CD14-positive monocyte (primary cell): ENCODE data around the gene DYNLT3. TPM values are rescaled to one million over a fixed set of nuclear protein-coding genes. Genes with fewer than 3 reads are reported as not detected.

ENCODE experiments used
- DNase-seq, 3 donors: peaks; one replicate each; pipeline ENCODE4 v3.0.0-alpha.2; 2011 to 2022
- H2AFZ ChIP-seq: 2 replicates; pipeline ENCODE4 v1.6.0; 2012; ENCODE audit warnings: mild to moderate bottlenecking, low read depth, low read length, inconsistent platforms; ENCODE audit not compliant: insufficient read depth, poor library complexity, severe bottlenecking
- H3K27ac ChIP-seq, 2 donors: 1 replicate in 1 of 2; 2 replicates in 1 of 2; pipeline ENCODE4 v1.5.1; 2012 to 2013; ENCODE audit warnings: low read length in 2 of 2, control low read depth in 1 of 2, inconsistent platforms in 1 of 2, low read depth in 1 of 2, mild to moderate bottlenecking in 1 of 2
- H3K27me3 ChIP-seq, 2 donors: one replicate each; pipeline versions ENCODE4 v1.6.0 to v1.6.1; 2011 to 2013; ENCODE audit warnings: low read length in 2 of 2; ENCODE audit not compliant: control insufficient read depth in 2 of 2, insufficient read depth in 2 of 2
- H3K36me3 ChIP-seq, 2 donors: replicated peaks in 1 of 2; 1 replicate in 1 of 2; 2 replicates in 1 of 2; pipeline versions ENCODE4 v1.5.1 to v1.6.1; 2012 to 2013; ENCODE audit warnings: low read length in 2 of 2, control low read depth in 1 of 2, inconsistent platforms in 1 of 2, mild to moderate bottlenecking in 1 of 2; ENCODE audit not compliant: insufficient read depth in 2 of 2, control insufficient read depth in 1 of 2
- H3K4me1 ChIP-seq, 2 donors: 1 replicate in 1 of 2; 2 replicates in 1 of 2; pipeline versions ENCODE4 v1.5.1 to v1.6.1; 2012 to 2013; ENCODE audit warnings: low read length in 2 of 2, control low read depth in 1 of 2, inconsistent platforms in 1 of 2, mild to moderate bottlenecking in 1 of 2, moderate library complexity in 1 of 2; ENCODE audit not compliant: insufficient read depth in 2 of 2, control insufficient read depth in 1 of 2
- H3K4me2 ChIP-seq: replicated peaks from 2 replicates; pipeline ENCODE3; 2012; ENCODE audit warnings: low read length, moderate library complexity, mild to moderate bottlenecking; ENCODE audit not compliant: poor library complexity, severe bottlenecking; ENCODE audit errors: extremely low read depth
- H3K4me3 ChIP-seq, 3 experiments: fragments of 200-600 bp in 1 of 3; sonication (generic) in 1 of 3; replicated peaks in 1 of 3; 1 replicate in 2 of 3; 2 replicates in 1 of 3; pipeline ENCODE4 v1.5.1; 2011 to 2013; ENCODE audit warnings: low read length in 3 of 3, mild to moderate bottlenecking in 3 of 3, control low read depth in 2 of 3, low read depth in 2 of 3, inconsistent platforms in 1 of 3, moderate library complexity in 1 of 3
- H3K79me2 ChIP-seq: 2 replicates; pipeline ENCODE4 v1.6.0; 2012; ENCODE audit warnings: mild to moderate bottlenecking, control low read depth, inconsistent platforms, low read length, moderate library complexity; ENCODE audit not compliant: insufficient read depth
- H3K9ac ChIP-seq: 2 replicates; pipeline ENCODE4 v1.6.0; 2017; ENCODE audit warnings: low read length, mild to moderate bottlenecking; ENCODE audit not compliant: insufficient read depth, poor library complexity, severe bottlenecking
- H3K9me3 ChIP-seq, 2 donors: replicated peaks in 1 of 2; 1 replicate in 1 of 2; 2 replicates in 1 of 2; pipeline versions ENCODE4 v1.5.1 to v1.6.1; 2012 to 2013; ENCODE audit warnings: low read length in 2 of 2, control low read depth in 1 of 2; ENCODE audit not compliant: control insufficient read depth in 1 of 2, insufficient read depth in 1 of 2
- H4K20me1 ChIP-seq: 2 replicates; pipeline ENCODE4 v1.6.0; 2012; ENCODE audit warnings: mild to moderate bottlenecking, low read length, control low read depth, moderate library complexity; ENCODE audit not compliant: insufficient read depth
- H3K27ac Mint-ChIP-seq, 7 donors: one replicate each; pipeline ENCODE4 v1.8.0; 2020; ENCODE audit warnings: mild to moderate bottlenecking in 7 of 7, mixed read lengths in 7 of 7, moderate library complexity in 6 of 7, inconsistent platforms in 2 of 7
- H3K27me3 Mint-ChIP-seq, 3 donors: one replicate each; pipeline ENCODE4 v1.8.0; 2021 to 2022; ENCODE audit warnings: low read depth in 3 of 3, mild to moderate bottlenecking in 3 of 3, mixed read lengths in 3 of 3, moderate library complexity in 3 of 3, inconsistent platforms in 1 of 3
- H3K36me3 Mint-ChIP-seq, 2 donors: one replicate each; pipeline ENCODE4 v1.8.0; 2020; ENCODE audit warnings: mixed read lengths in 2 of 2, inconsistent platforms in 1 of 2, mild to moderate bottlenecking in 1 of 2
- H3K4me1 Mint-ChIP-seq: one replicate; pipeline ENCODE4 v1.8.0; 2020; ENCODE audit warnings: mild to moderate bottlenecking, mixed read lengths
- H3K4me3 Mint-ChIP-seq, 2 donors: one replicate each; pipeline ENCODE4 v1.8.0; 2020; ENCODE audit warnings: mild to moderate bottlenecking in 2 of 2, mixed read lengths in 2 of 2, moderate library complexity in 1 of 2
- H3K9me3 Mint-ChIP-seq, 7 donors: one replicate each; pipeline ENCODE4 v1.8.0; 2020 to 2022; ENCODE audit warnings: mixed read lengths in 7 of 7, mild to moderate bottlenecking in 6 of 7, moderate library complexity in 6 of 7, inconsistent platforms in 2 of 7
- CTCF ChIP-seq: fragments of 200-600 bp; IDR thresholded peaks from one replicate; pipeline ENCODE4 v1.8.0; 2022; ENCODE audit warnings: antibody characterized with exemption, mild to moderate bottlenecking
- WGBS: methylation state at CpG from one replicate; pipeline ENCODE4 v1.1.5; 2013; ENCODE audit warnings: missing lambda C conversion rate; ENCODE audit not compliant: insufficient coverage; 5-methylcytosine and 5-hydroxymethylcytosine counted together
- intact Hi-C, 2 donors: fragments of 100-400 bp; cut with micrococcal nuclease; formaldehyde crosslinking; loops; one replicate each; pipeline versions ENCODE4 v1.15.0 to v1.15.1; 2023
- polyA plus RNA-seq, 3 donors: library from polyadenylated mRNA; depleted of rRNA in 1 of 3; unstranded in 2 of 3; stranded (reverse) in 1 of 3; fragments of 300-500 nt in 2 of 3; fragments of >200 nt in 1 of 3; fragmentation: Illumina TruSeq in 2 of 3; gene quantifications; 1 replicate in 2 of 3; 2 replicates in 1 of 3; pipeline ENCODE4 v1.2.3, GENCODE V29; 2012 to 2021

The DYNLT3 gene
- polyA plus RNA-seq, 3 donors, result 9.4 to 21.9 (median 15.2) TPM

- TF ChIP-seq CTCF, result no peak
- WGBS, result no CpG with 5 or more reads among the region's 3 CpGs
- no peak overlapping the region for H3K27ac Mint-ChIP-seq
Measured at GRCh38 chrX:37863728-37864127, 16.4 kb upstream of the DYNLT3 start.

GRCh38 chrX:37862851-37863250 is 15.5 kb upstream of the DYNLT3 start:
- Histone ChIP-seq H3K79me2 (no peaks in the 10 kb centered on the region), H3K27ac (no peak overlapping the region), H3K9ac (no peak overlapping the region), H3K4me3 (no peak overlapping the region), H3K36me3 (no peaks in the 10 kb centered on the region), H3K4me2 (no peak overlapping the region), H2AFZ (no peak overlapping the region), H3K4me1 (no peaks in the 10 kb centered on the region), H3K9me3 (peaks cover 0 to 4% of the 10 kb centered on the region in 2 donors), H4K20me1 (no peaks in the 10 kb centered on the region), H3K27me3 (peaks cover 0 to 3% of the 10 kb centered on the region in 2 donors)
- Mint-ChIP-seq H3K36me3 (no peaks in the 10 kb centered on the region), H3K4me1 (no peaks in the 10 kb centered on the region), H3K4me3 (no peak overlapping the region), H3K27me3 (peaks cover 2 to 14% (median 8%) of the 10 kb centered on the region in 3 donors), H3K27ac (no peak overlapping the region), H3K9me3 (peaks cover 0 to 6% (median 3%) of the 10 kb centered on the region in 7 donors)
- TF ChIP-seq CTCF, result no peak
- intact Hi-C loops, result no loop called here
- no peak for DNase-seq

More at GRCh38 chrX:37863728-37864127, 16.4 kb upstream of the DYNLT3 start:
- Mint-ChIP-seq H3K27me3 (peaks cover 2 to 14% (median 8%) of the 10 kb centered on the region in 3 donors), H3K36me3 (no peaks in the 10 kb centered on the region), H3K4me3 (no peak overlapping the region), H3K9me3 (peaks cover 2 to 6% (median 4%) of the 10 kb centered on the region in 7 donors), H3K4me1 (no peaks in the 10 kb centered on the region)
- Histone ChIP-seq H4K20me1 (no peaks in the 10 kb centered on the region), H3K27me3 (peaks cover 0 to 3% of the 10 kb centered on the region in 2 donors), H3K4me1 (no peaks in the 10 kb centered on the region), H3K9ac (no peak overlapping the region), H3K36me3 (no peaks in the 10 kb centered on the region), H3K27ac (no peak overlapping the region), H3K4me2 (no peak overlapping the region), H3K4me3 (no peak overlapping the region), H2AFZ (no peak overlapping the region), H3K79me2 (no peaks in the 10 kb centered on the region), H3K9me3 (peaks cover 0 to 4% of the 10 kb centered on the region in 2 donors)
- no peak for DNase-seq
- intact Hi-C loops, result no loop called here
